ENCODE results near the gene ADGRD2.

The ADGRD2 gene

GRCh38 chr9:124512806-124513204, 62.6 kb downstream of the ADGRD2 start:
- no peak for DNase-seq (ENCODE audit: low read depth)

GRCh38 chr9:124513376-124513994, 63.2 kb downstream of the ADGRD2 start:
- no peak for DNase-seq (ENCODE audit: low read depth)

GRCh38 chr9:124514125-124514524, 63.9 kb downstream of the ADGRD2 start:
- no peak for DNase-seq (ENCODE audit: low read depth)

- no peak for DNase-seq (ENCODE audit: low read depth)
Measured at GRCh38 chr9:124514874-124515273, 64.6 kb downstream of the ADGRD2 start.

DNA sequence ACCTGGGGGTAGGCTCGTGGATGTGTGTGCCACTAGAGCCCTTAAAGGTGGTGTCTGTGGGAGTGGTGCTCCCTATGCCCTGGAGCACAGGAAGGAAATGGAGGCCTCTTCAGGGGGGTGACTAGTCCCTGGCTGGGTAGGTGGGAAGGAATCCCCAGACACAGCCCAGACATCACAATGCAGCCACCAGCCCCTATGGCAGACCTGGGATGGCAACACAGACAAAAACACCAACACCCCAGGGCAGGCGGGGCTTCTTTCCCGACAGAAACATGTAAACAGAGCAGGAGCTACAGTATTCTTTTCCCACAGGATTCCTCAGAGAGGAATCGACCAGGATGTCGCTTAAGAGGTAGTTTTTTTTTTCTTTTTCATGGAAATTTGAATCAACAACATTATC, 67.3 kb downstream of the ADGRD2 start:
- no peak for DNase-seq (ENCODE audit: low read depth)

DNA sequence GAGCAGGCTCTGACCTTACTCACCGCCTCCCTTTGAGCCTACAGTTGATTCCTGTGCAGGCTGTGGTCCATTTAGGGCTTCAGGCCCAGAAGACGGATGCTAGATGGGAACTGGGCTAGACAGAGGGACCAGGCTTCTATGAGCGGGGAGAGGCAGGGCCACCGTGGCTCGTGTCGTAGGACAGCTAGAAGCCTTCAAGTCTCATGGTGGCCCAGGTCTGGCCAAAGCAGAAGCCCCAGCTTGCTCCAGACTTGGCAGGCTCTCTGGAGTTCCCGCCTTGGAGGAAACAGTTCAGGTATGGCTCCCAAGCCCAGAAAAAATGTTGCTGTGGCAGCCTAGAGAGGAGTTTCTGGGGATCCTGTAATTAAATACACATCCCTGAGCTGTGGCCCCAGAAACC, 67.9 kb downstream of the ADGRD2 start:
- DNase-seq (ENCODE audit: low read depth): no peak

DNA sequence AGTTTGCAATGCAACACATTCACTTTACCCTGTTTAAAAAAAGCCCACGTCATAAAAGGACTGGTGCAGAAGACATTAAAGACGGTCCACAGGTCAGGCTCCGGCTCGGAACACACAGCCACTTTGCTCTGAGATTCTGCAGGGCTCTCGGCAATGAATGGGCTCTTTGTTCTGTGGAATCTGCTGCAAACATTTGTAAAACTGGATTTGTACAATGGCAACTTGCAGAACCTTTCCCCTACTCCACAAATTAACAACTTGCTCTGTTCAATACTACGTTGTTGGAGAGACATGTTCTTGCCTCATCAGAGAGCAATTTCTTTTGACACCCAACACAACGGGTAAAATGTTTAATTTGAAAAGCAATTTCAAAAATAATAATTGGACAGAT, 70.0 kb downstream of the ADGRD2 start:
- no peak for DNase-seq (ENCODE audit: low read depth)

- DNase-seq (ENCODE audit: low read depth): no peak
Measured at GRCh38 chr9:124521142-124521541, 70.9 kb downstream of the ADGRD2 start.

DNA sequence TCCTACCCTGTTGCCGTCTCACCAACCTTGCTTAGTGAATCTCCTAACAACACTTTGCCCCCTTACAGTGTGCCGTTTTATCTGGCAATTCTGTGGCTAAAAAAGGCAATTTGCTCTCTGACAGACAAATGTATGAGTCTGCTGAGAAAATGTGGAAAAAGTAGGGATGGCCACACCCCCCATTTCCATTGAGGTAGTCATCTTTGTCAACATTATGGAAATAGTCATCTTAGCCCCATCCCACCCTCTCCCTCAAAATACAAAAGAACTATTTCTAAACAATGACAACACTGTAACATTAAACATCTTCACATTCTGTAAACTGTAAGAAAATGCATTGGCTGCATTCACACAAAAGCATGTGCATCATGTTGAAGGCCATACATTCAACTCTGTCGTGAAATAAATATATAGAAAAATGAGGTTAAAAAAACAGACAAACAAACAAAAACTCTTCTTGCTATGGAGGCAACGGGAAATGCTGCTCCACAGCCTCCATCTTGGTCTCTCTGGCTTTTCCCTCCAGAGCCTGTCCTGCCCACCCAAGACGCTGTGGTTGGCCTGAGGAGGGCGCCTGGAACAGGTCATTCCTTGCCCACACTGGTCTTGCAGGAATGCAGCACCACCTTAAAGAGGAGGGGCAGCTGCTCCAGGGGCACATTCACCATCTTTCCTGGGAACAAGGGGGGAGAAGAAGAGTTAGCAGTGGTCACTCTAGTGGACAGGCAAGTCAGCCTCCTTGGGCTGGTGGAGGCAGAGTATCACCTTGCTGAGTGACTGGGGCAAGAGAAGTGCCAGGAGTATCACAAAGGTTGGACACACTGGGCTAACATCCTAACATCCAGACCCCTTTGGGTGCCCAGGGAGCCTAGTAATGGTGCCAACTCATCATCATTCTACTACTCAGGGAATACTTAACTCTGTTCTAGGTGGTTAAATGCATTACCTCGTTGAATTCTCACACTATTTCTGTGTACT, 72.2 kb downstream of the ADGRD2 start:
- no peak for DNase-seq (ENCODE audit: low read depth)

DNA sequence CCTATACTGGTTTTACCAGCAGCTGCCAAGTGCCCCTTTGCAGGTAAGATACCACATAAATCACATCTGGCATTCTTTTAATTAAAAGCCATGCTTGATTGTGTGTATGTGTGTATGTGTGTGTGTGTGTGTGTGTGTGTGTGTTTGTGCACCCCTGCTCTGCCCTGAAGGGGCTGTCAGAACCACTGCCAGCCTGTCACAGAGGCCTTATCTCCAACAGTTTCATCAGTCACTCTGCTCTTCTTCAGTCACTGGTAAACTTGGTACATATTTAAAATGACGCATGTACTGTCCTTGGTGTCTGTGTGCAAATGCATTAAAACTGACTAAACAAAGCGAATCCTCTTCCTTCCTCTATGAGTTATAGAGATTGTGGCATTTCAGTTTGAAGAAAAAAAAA, 75.9 kb downstream of the ADGRD2 start:
- DNase-seq (ENCODE audit: low read depth): no peak

- DNase-seq (ENCODE audit: low read depth): no peak
Measured at GRCh38 chr9:124527781-124528180, 77.5 kb downstream of the ADGRD2 start.
